Fibroblast of skin of left biceps (primary cell): ENCODE data around the gene SMYD1.
"Not testable (repeated sequence)": the region's sequence is repeated elsewhere in the genome, so short reads cannot be mapped to it uniquely, and the experiment has no call there.

Source experiments
- DNase-seq, 2 experiments: peaks; one replicate each; pipeline ENCODE4 v3.0.0-alpha.2; 2013; ENCODE audit warnings: low read depth in 2 of 2

The SMYD1 gene

GRCh38 chr2:88067598-88067997, at the start of gene SMYD1:
SMYD1 (plus strand) TSS chr2:88067825; CDS start chr2:88067865, 40 bp downstream.
- DNase-seq: no peak

- DNase-seq: not testable (repeated sequence)
These were observed 49.4 kb upstream of the SMYD1 start for GRCh38 chr2:88018077-88018805.

GRCh38 chr2:88018909-88019308, 48.7 kb upstream of the SMYD1 start:
- DNase-seq: no peak

GRCh38 chr2:88019985-88020384, 47.6 kb upstream of the SMYD1 start:
- no peak for DNase-seq

GRCh38 chr2:88022669-88022921, 45.0 kb upstream of the SMYD1 start:
- no peak for DNase-seq

- DNase-seq: no peak
These were observed 43.1 kb upstream of the SMYD1 start for GRCh38 chr2:88024509-88024908.

GRCh38 chr2:88027697-88028389, 39.8 kb upstream of the SMYD1 start:
- no peak for DNase-seq

- DNase-seq: no peak
These were observed 38.7 kb upstream of the SMYD1 start for GRCh38 chr2:88028931-88029330.

- no peak for DNase-seq
These were observed 35.4 kb upstream of the SMYD1 start for GRCh38 chr2:88032070-88032702.

GRCh38 chr2:88036182-88036581, 31.4 kb upstream of the SMYD1 start:
- no peak for DNase-seq

- DNase-seq: no peak
These were observed 31.0 kb upstream of the SMYD1 start for GRCh38 chr2:88036606-88037005.

GRCh38 chr2:88038263-88039105, 29.1 kb upstream of the SMYD1 start:
- DNase-seq: peak; percentile 87

- no peak for DNase-seq
These were observed 25.1 kb upstream of the SMYD1 start for GRCh38 chr2:88042476-88042875.

- DNase-seq: not testable (repeated sequence)
These were observed 22.1 kb upstream of the SMYD1 start for GRCh38 chr2:88045561-88045960.

GRCh38 chr2:88048541-88048940, 19.1 kb upstream of the SMYD1 start:
- DNase-seq: no peak

- DNase-seq: no peak
These were observed 18.0 kb upstream of the SMYD1 start for GRCh38 chr2:88049622-88050021.

- no peak for DNase-seq
These were observed 15.8 kb upstream of the SMYD1 start for GRCh38 chr2:88051792-88052191.

- DNase-seq: peak; percentile 59
These were observed 14.3 kb upstream of the SMYD1 start for GRCh38 chr2:88053296-88053695.

- DNase-seq: no peak
These were observed 13.5 kb upstream of the SMYD1 start for GRCh38 chr2:88053934-88054781.

GRCh38 chr2:88054782-88055370, 12.7 kb upstream of the SMYD1 start:
- DNase-seq: no peak
